ENCODE measurements around the gene RNF224.

The RNF224 gene

GRCh38 chr9:137215196-137215986 is 11.9 kb upstream of the RNF224 start:
- no peak for DNase-seq (ENCODE audit: low spot score)

GRCh38 chr9:137216188-137216965 is 10.9 kb upstream of the RNF224 start:
- no peak for DNase-seq (ENCODE audit: low spot score)

GRCh38 chr9:137217276-137218211 is 9.8 kb upstream of the RNF224 start:
- no peak for DNase-seq (ENCODE audit: low spot score)

GRCh38 chr9:137218212-137218753 is 9.0 kb upstream of the RNF224 start:
- no peak for DNase-seq (ENCODE audit: low spot score)

GRCh38 chr9:137218754-137219271 is 8.5 kb upstream of the RNF224 start:
- no peak for DNase-seq (ENCODE audit: low spot score)

- no peak for DNase-seq (ENCODE audit: low spot score)
Measured at GRCh38 chr9:137219757-137220316, 7.5 kb upstream of the RNF224 start.

GRCh38 chr9:137220317-137221094 is 6.8 kb upstream of the RNF224 start:
- DNase-seq (ENCODE audit: low spot score), result no peak

GRCh38 chr9:137221095-137221505 is 6.2 kb upstream of the RNF224 start:
- DNase-seq (ENCODE audit: low spot score), result no peak

- DNase-seq (ENCODE audit: low spot score), result no peak
Measured at GRCh38 chr9:137221506-137222111, 5.7 kb upstream of the RNF224 start.

GRCh38 chr9:137222190-137223077 is 4.9 kb upstream of the RNF224 start, which contains the start of gene RNF208:
TSS of gene RNF208 (minus strand) at chr9:137222240. CDS start at chr9:137221212, 1,028 bp downstream.
- no peak for DNase-seq (ENCODE audit: low spot score)

- peak; percentile 99 for DNase-seq (ENCODE audit: low spot score)
Measured at GRCh38 chr9:137223078-137223970, 4.0 kb upstream of the RNF224 start.

- DNase-seq (ENCODE audit: low spot score), result no peak
Measured at GRCh38 chr9:137224830-137225694, 2.2 kb upstream of the RNF224 start, which contains the start of gene CYSRT1. TSS of gene CYSRT1 (plus strand) at chr9:137225174. CDS start at chr9:137225622, 448 bp downstream.

- no peak for DNase-seq (ENCODE audit: low spot score)
Measured at GRCh38 chr9:137225699-137226331, 1.5 kb upstream of the RNF224 start.

- DNase-seq (ENCODE audit: low spot score), result no peak
Measured at GRCh38 chr9:137226338-137227053, 806 bp upstream of the RNF224 start.

GRCh38 chr9:137227853-137228505 is 677 bp downstream of the RNF224 start:
- no peak for DNase-seq (ENCODE audit: low spot score)
